Large intestine (tissue), 3 donors: ENCODE data around the gene OR1J1. TPM values are rescaled to one million over a fixed set of nuclear protein-coding genes. Genes with fewer than 3 reads are reported as not detected.

Experiments
- DNase-seq, 2 donors: peaks; one replicate each; pipeline versions ENCODE4 v3.0.0 to v3.0.0-alpha.2; 2013
- H3K27ac ChIP-seq: one replicate; pipeline ENCODE4 v1.5.1; 2013; ENCODE audit warnings: low read length
- H3K27me3 ChIP-seq: 2 replicates; pipeline ENCODE4 v1.6.1; 2013; ENCODE audit warnings: low read length; ENCODE audit not compliant: control insufficient read depth, insufficient read depth
- H3K36me3 ChIP-seq: 2 replicates; pipeline ENCODE4 v1.6.1; 2013; ENCODE audit warnings: low read length; ENCODE audit not compliant: control insufficient read depth, insufficient read depth
- H3K4me1 ChIP-seq: one replicate; pipeline ENCODE4 v1.6.1; 2013; ENCODE audit warnings: low read length; ENCODE audit not compliant: control insufficient read depth, insufficient read depth
- H3K4me3 ChIP-seq: one replicate; pipeline ENCODE4 v1.5.1; 2013; ENCODE audit warnings: low read length
- H3K9me3 ChIP-seq: one replicate; pipeline ENCODE4 v1.6.1; 2013; ENCODE audit warnings: mild to moderate bottlenecking, low read depth, low read length, moderate library complexity; ENCODE audit not compliant: control insufficient read depth
- WGBS: methylation state at CpG from one replicate; pipeline ENCODE4 v1.1.5; 2013; ENCODE audit warnings: low lambda C conversion rate; ENCODE audit not compliant: insufficient coverage; 5-methylcytosine and 5-hydroxymethylcytosine counted together
- polyA plus RNA-seq: library from polyadenylated mRNA; unstranded; fragments of 120-200 nt; gene quantifications from one replicate; pipeline ENCODE4 v1.2.1, GENCODE V29; 2013

Gene OR1J1
- polyA plus RNA-seq, 1 donor, result not detected

- H3K9me3 ChIP-seq, result no peaks in the 10 kb centered on the region
- 29% methylated on average over 1 of the region's 3 CpGs for WGBS
- no peaks in the 10 kb centered on the region for H3K27me3 ChIP-seq
- no peak overlapping the region for H3K27ac ChIP-seq
- H3K4me3 ChIP-seq, result no peak overlapping the region
- no peaks in the 10 kb centered on the region for H3K36me3 ChIP-seq
- no peak for DNase-seq
- no peaks in the 10 kb centered on the region for H3K4me1 ChIP-seq
These were observed 30.8 kb downstream of the OR1J1 start for GRCh38 chr9:122446819-122447484.

GRCh38 chr9:122445155-122445749 is 32.5 kb downstream of the OR1J1 start:
- H3K4me3 ChIP-seq, result no peak overlapping the region
- no peaks in the 10 kb centered on the region for H3K27me3 ChIP-seq
- no peaks in the 10 kb centered on the region for H3K9me3 ChIP-seq
- no peaks in the 10 kb centered on the region for H3K4me1 ChIP-seq
- H3K27ac ChIP-seq, result no peak overlapping the region
- DNase-seq, result no peak
- WGBS, result no CpG with 5 or more reads among the region's 2 CpGs
- no peaks in the 10 kb centered on the region for H3K36me3 ChIP-seq

GRCh38 chr9:122444041-122444733 is 33.5 kb downstream of the OR1J1 start:
- Histone ChIP-seq H3K4me3 (no peak overlapping the region), H3K9me3 (no peaks in the 10 kb centered on the region), H3K27ac (no peak overlapping the region), H3K36me3 (no peaks in the 10 kb centered on the region), H3K4me1 (no peaks in the 10 kb centered on the region), H3K27me3 (no peaks in the 10 kb centered on the region)
- no peak for DNase-seq
- WGBS, result no CpG with 5 or more reads among the region's 5 CpGs

GRCh38 chr9:122442568-122442967 is 35.2 kb downstream of the OR1J1 start:
- no peak overlapping the region for H3K4me3 ChIP-seq
- no peak overlapping the region for H3K27ac ChIP-seq
- H3K36me3 ChIP-seq, result no peaks in the 10 kb centered on the region
- no peaks in the 10 kb centered on the region for H3K27me3 ChIP-seq
- DNase-seq, result no peak
- WGBS, result no CpG with 5 or more reads among the region's 1 CpG
- no peaks in the 10 kb centered on the region for H3K4me1 ChIP-seq
- no peaks in the 10 kb centered on the region for H3K9me3 ChIP-seq

Other genes with a start within 250 kb of the OR1J1 start
- 1.1 TPM for gene LHX6, start 249.0 kb downstream of the OR1J1 start, polyA plus RNA-seq
- gene RBM18, start 213.1 kb downstream of the OR1J1 start, polyA plus RNA-seq, result 16.2 TPM
- gene MRRF, start 213.0 kb downstream of the OR1J1 start, polyA plus RNA-seq, result 59.7 TPM
- gene PTGS1, start 106.9 kb downstream of the OR1J1 start, polyA plus RNA-seq, result 9.2 TPM
- not detected for gene OR1J2, start 32.9 kb upstream of the OR1J1 start, polyA plus RNA-seq
- gene OR1J4, start 41.2 kb upstream of the OR1J1 start, polyA plus RNA-seq, result not detected
- gene OR1N1, start 49.4 kb upstream of the OR1J1 start, polyA plus RNA-seq, result not detected
- not detected for gene OR1N2, start 75.2 kb upstream of the OR1J1 start, polyA plus RNA-seq
- 0.13 TPM for gene OR1L8, start 105.5 kb upstream of the OR1J1 start, polyA plus RNA-seq
- gene OR1Q1, start 136.8 kb upstream of the OR1J1 start, polyA plus RNA-seq, result not detected
- not detected for gene OR1B1, start 179.7 kb upstream of the OR1J1 start, polyA plus RNA-seq
- not detected for gene OR1L1, start 183.8 kb upstream of the OR1J1 start, polyA plus RNA-seq
- gene OR1L3, start 197.2 kb upstream of the OR1J1 start, polyA plus RNA-seq, result not detected
- not detected for gene OR1L4, start 246.1 kb upstream of the OR1J1 start, polyA plus RNA-seq